Prostate gland (tissue), 2 donors: ENCODE data around the gene ZC3HAV1L.

Experiments
- CTCF ChIP-seq, 4 experiments: fragments of 200-600 bp in 2 of 4; fragments of 450-650 bp in 2 of 4; sonication (generic) in 2 of 4; IDR thresholded peaks; 1 replicate in 3 of 4; 2 replicates in 1 of 4; pipeline ENCODE4 v1.5.1; 2016 to 2019; ENCODE audit warnings: antibody characterized with exemption in 4 of 4, mild to moderate bottlenecking in 2 of 4, moderate library complexity in 2 of 4
- POLR2A ChIP-seq: fragments of 450-650 bp; IDR thresholded peaks from one replicate; pipeline ENCODE4 v1.6.1; 2016; ENCODE audit warnings: antibody characterized with exemption, mild to moderate bottlenecking
- POLR2AphosphoS5 ChIP-seq: sonication (generic); formaldehyde crosslinking; IDR thresholded peaks from one replicate; pipeline ENCODE4 v1.6.1; 2017; ENCODE audit warnings: antibody characterized with exemption

DNA sequence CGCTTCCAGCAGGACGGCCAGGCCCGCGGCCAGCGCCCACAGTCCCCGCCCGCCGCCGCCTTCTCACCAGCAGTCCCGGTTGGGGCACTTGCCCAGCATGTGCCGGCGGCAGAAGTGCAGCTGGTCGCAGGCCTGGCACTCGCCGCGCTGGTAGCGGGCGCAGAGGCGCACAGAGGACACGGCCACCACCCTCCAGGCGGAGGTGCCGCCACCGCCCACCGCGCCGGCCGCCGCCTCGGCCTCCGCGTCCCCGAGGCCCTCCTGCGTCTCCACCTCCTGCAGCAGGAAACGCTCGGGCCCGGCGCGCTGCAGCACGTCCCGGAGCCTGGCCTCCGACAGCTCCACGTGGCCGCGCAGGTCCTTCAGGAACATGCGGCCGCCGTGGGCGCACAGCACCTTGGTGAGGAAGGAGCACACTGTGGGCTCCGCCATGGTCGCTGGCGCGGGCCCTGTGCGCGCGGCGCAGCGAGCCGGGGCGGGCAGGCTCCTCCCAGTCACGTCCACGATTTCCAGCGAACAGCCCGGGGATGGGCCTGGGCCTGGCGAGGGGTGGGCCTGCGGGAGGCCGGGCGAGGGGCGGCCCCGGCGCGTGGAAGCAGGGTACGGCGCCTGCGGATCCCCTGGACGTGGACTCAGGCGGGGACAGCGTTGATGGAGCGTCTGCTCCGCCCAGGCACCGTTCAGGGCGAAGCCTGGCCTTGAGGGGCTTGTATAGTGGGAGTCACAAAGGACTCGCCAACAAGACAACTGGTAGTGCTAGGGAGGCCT, at the start of gene ZC3HAV1L:
- TF ChIP-seq CTCF (IDR thresholded peaks at IDR 0.05) (no peak), POLR2AphosphoS5 (no peak), POLR2A (peak; percentile 65)
